ENCODE results near the gene FSTL4.

DNA sequence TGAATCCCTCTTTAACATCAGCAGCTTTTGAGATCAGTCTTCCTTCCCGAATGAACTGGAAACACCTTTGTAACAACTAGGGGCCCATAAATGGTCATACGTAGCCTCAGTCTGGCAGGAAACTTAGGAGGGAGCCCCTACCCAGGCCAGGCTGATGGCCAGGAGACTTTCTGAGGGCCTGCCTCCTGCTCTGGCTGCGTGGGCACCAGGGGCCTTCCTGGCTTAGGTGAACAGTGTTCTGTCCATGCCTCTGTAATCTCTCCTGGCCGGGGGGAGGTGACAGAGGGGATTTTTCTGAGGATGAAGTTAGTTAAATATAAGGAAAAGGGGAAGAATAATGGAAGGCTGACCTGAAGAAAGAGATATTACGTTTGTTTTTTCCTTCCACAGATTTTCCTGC, 843 bp upstream of the FSTL4 start:
- no peak for TF ChIP-seq POLR2A (IDR thresholded peaks at IDR 0.05)
- no peak for TF ChIP-seq CTCF (IDR thresholded peaks at IDR 0.05)
